Activated naive CD4-positive, alpha-beta T cell treated with anti-CD3 and anti-CD28 coated beads for 36 hours (primary cell): ENCODE measurements around the gene IGF2R. TPM values are rescaled to one million over a fixed set of nuclear protein-coding genes. Genes with fewer than 3 reads are reported as not detected.

Experiments
- CTCF ChIA-PET: fragments of 350-600 bp; sonication (Branson Sonifier 250); formaldehyde crosslinking; loops from one replicate; lab custom pipeline; 2021; ENCODE audit warnings: antibody characterized with exemption; lab: Charles Lee
- DNase-seq: peaks from one replicate; pipeline ENCODE4 v3.0.0-alpha.2; 2020
- H3K27ac Mint-ChIP-seq: one replicate; pipeline ENCODE4 v1.8.0; 2021; ENCODE audit warnings: mild to moderate bottlenecking, mixed read lengths
- H3K27me3 Mint-ChIP-seq: one replicate; pipeline ENCODE4 v1.8.0; 2021; ENCODE audit warnings: low read depth, mixed read lengths
- H3K36me3 Mint-ChIP-seq: one replicate; pipeline ENCODE4 v1.8.0; 2021; ENCODE audit warnings: low read depth, mixed read lengths
- H3K4me1 Mint-ChIP-seq: one replicate; pipeline ENCODE4 v1.8.0; 2021; ENCODE audit warnings: low read depth, mixed read lengths
- H3K4me3 Mint-ChIP-seq: one replicate; pipeline ENCODE4 v1.8.0; 2021; ENCODE audit warnings: mild to moderate bottlenecking, moderate library complexity, mixed read lengths
- H3K9me3 Mint-ChIP-seq: one replicate; pipeline ENCODE4 v1.8.0; 2021; ENCODE audit warnings: mixed read lengths
- intact Hi-C: fragments of 100-400 bp; cut with micrococcal nuclease; formaldehyde crosslinking; loops from one replicate; pipeline ENCODE4 v1.15.1; 2023
- total RNA-seq, 2 experiments: library from RNA; stranded (reverse); gene quantifications; one replicate each; pipeline ENCODE4 v1.2.3, GENCODE V29; 2021

Gene IGF2R
- total RNA-seq, 2 experiments from 2014 or later: 42.1 to 44.5 TPM

GRCh38 chr6:159970659-159971063 is 1.8 kb downstream of the IGF2R start:
- H3K9me3 Mint-ChIP-seq: no peaks in the 10 kb centered on the region
- intact Hi-C loops: loop anchor here (1.0 to 10.0 kb wide), 2 partner anchors 9 to 906 kb away; no protein-coding TSS in a partner anchor
- peaks cover 54% of the 10 kb centered on the region for H3K4me1 Mint-ChIP-seq
- peak overlapping the region; percentile 86 for H3K4me3 Mint-ChIP-seq
- H3K27ac Mint-ChIP-seq: peak overlapping the region; percentile 80
- DNase-seq: no peak
- H3K27me3 Mint-ChIP-seq: no peaks in the 10 kb centered on the region
- CTCF ChIA-PET: interaction anchor here (0.6 to 0.7 kb wide), 2 partner anchors 11 to 20 kb away, joined by 3 to 7 read pairs; no protein-coding TSS in a partner anchor
- no peaks in the 10 kb centered on the region for H3K36me3 Mint-ChIP-seq

- CTCF ChIA-PET: interaction anchor here (0.6 to 0.7 kb wide), 2 partner anchors 21 to 109 kb away, joined by 3 to 7 read pairs; no protein-coding TSS in a partner anchor
- H3K36me3 Mint-ChIP-seq: no peaks in the 10 kb centered on the region
- no peaks in the 10 kb centered on the region for H3K9me3 Mint-ChIP-seq
- peaks cover 60% of the 10 kb centered on the region for H3K4me1 Mint-ChIP-seq
- H3K4me3 Mint-ChIP-seq: peak overlapping the region; percentile 0
- no peak for DNase-seq
- no peaks in the 10 kb centered on the region for H3K27me3 Mint-ChIP-seq
- no peak overlapping the region for H3K27ac Mint-ChIP-seq
- intact Hi-C loops: loop anchor here (10.0 kb wide), 1 partner anchor 907 kb away; no protein-coding TSS in a partner anchor
These were observed 2.7 kb downstream of the IGF2R start for GRCh38 chr6:159971341-159972178.

GRCh38 chr6:159972506-159973268 is 3.8 kb downstream of the IGF2R start:
- H3K4me3 Mint-ChIP-seq: no peak overlapping the region

GRCh38 chr6:159973406-159973805 is 4.5 kb downstream of the IGF2R start:
- H3K4me1 Mint-ChIP-seq: peaks cover 75% of the 10 kb centered on the region
- no peak overlapping the region for H3K4me3 Mint-ChIP-seq
- no peaks in the 10 kb centered on the region for H3K36me3 Mint-ChIP-seq
- DNase-seq: no peak
- CTCF ChIA-PET: interaction anchor here (0.7 to 1.4 kb wide), 4 partner anchors 10 to 14 kb away, joined by 3 to 6 read pairs (median 3); no protein-coding TSS in a partner anchor
- no peaks in the 10 kb centered on the region for H3K9me3 Mint-ChIP-seq
- intact Hi-C loops: loop anchor here (10.0 kb wide), 1 partner anchor 909 kb away; no protein-coding TSS in a partner anchor
- H3K27ac Mint-ChIP-seq: peak overlapping the region; percentile 82
- H3K27me3 Mint-ChIP-seq: no peaks in the 10 kb centered on the region

More at GRCh38 chr6:159972506-159973268, 3.8 kb downstream of the IGF2R start:
- Mint-ChIP-seq H3K9me3 (no peaks in the 10 kb centered on the region), H3K27me3 (no peaks in the 10 kb centered on the region), H3K4me1 (peaks cover 72% of the 10 kb centered on the region), H3K36me3 (no peaks in the 10 kb centered on the region), H3K27ac (peak overlapping the region; percentile 54)
- intact Hi-C loops: loop anchor here (10.0 kb wide), 1 partner anchor 908 kb away; no protein-coding TSS in a partner anchor
- DNase-seq: no peak
- CTCF ChIA-PET: no interaction called here

- H3K4me3 Mint-ChIP-seq: no peak overlapping the region
- CTCF ChIA-PET: interaction anchor here (0.7 to 1.4 kb wide), 5 partner anchors 10 to 164 kb away, joined by 3 to 6 read pairs (median 3); no protein-coding TSS in a partner anchor
- intact Hi-C loops: loop anchor here (1.0 to 10.0 kb wide), 2 partner anchors 8 to 909 kb away; no protein-coding TSS in a partner anchor
- no peaks in the 10 kb centered on the region for H3K36me3 Mint-ChIP-seq
- peak; percentile 49 for DNase-seq
- H3K9me3 Mint-ChIP-seq: no peaks in the 10 kb centered on the region
- H3K27me3 Mint-ChIP-seq: no peaks in the 10 kb centered on the region
- H3K4me1 Mint-ChIP-seq: peaks cover 80% of the 10 kb centered on the region
- H3K27ac Mint-ChIP-seq: peak overlapping the region; percentile 82
These were observed 5.1 kb downstream of the IGF2R start for GRCh38 chr6:159973951-159974350.

GRCh38 chr6:159974932-159975331 is 6.0 kb downstream of the IGF2R start:
- Mint-ChIP-seq H3K9me3 (no peaks in the 10 kb centered on the region), H3K4me3 (no peak overlapping the region)
- CTCF ChIA-PET: interaction anchor here (0.9 to 1.9 kb wide), 2 partner anchors 41 to 163 kb away, joined by 3 to 8 read pairs; no protein-coding TSS in a partner anchor

GRCh38 chr6:159976686-159977254 is 7.9 kb downstream of the IGF2R start:
- DNase-seq: no peak
- Mint-ChIP-seq H3K27ac (peak overlapping the region; percentile 98), H3K36me3 (peaks cover 3% of the 10 kb centered on the region), H3K4me3 (peak overlapping the region; percentile 10), H3K4me1 (peaks cover 92% of the 10 kb centered on the region), H3K27me3 (no peaks in the 10 kb centered on the region), H3K9me3 (no peaks in the 10 kb centered on the region)
- CTCF ChIA-PET: interaction anchor here (0.6 to 1.9 kb wide), 3 partner anchors 13 to 129 kb away, joined by 3 to 8 read pairs (median 3); no protein-coding TSS in a partner anchor
- intact Hi-C loops: loop anchor here (5.0 to 10.0 kb wide), 3 partner anchors 912 to 1324 kb away; partner anchors contain the start of gene SYTL3

More at GRCh38 chr6:159974932-159975331, 6.0 kb downstream of the IGF2R start:
- H3K4me1 Mint-ChIP-seq: peaks cover 90% of the 10 kb centered on the region
- H3K27ac Mint-ChIP-seq: peak overlapping the region; percentile 82
- no peaks in the 10 kb centered on the region for H3K27me3 Mint-ChIP-seq
- intact Hi-C loops: loop anchor here (1.0 to 10.0 kb wide), 4 partner anchors 7 to 1323 kb away; partner anchors contain the start of gene SYTL3
- DNase-seq: no peak
- peaks cover 3% of the 10 kb centered on the region for H3K36me3 Mint-ChIP-seq

- intact Hi-C loops: loop anchor here (5.0 to 10.0 kb wide), 3 partner anchors 913 to 1325 kb away; partner anchors contain the start of gene SYTL3
- no peaks in the 10 kb centered on the region for H3K9me3 Mint-ChIP-seq
- peaks cover 3% of the 10 kb centered on the region for H3K36me3 Mint-ChIP-seq
- no peak for DNase-seq
- peaks cover 95% of the 10 kb centered on the region for H3K4me1 Mint-ChIP-seq
- CTCF ChIA-PET: interaction anchor here (0.6 to 0.7 kb wide), 2 partner anchors 12 to 128 kb away, joined by 3 read pairs; no protein-coding TSS in a partner anchor
- peak overlapping the region; percentile 98 for H3K27ac Mint-ChIP-seq
- H3K4me3 Mint-ChIP-seq: peak overlapping the region; percentile 10
- no peaks in the 10 kb centered on the region for H3K27me3 Mint-ChIP-seq
These were observed 8.5 kb downstream of the IGF2R start for GRCh38 chr6:159977255-159977903.

GRCh38 chr6:159977904-159978268 is 9.0 kb downstream of the IGF2R start:
- intact Hi-C loops: loop anchor here (2.0 to 10.0 kb wide), 6 partner anchors 251 to 1326 kb away; partner anchors contain the start of genes SOD2, SYTL3 and WTAP
- no peak for DNase-seq
- Mint-ChIP-seq H3K36me3 (peaks cover 3% of the 10 kb centered on the region), H3K4me1 (peaks cover 95% of the 10 kb centered on the region), H3K27me3 (no peaks in the 10 kb centered on the region), H3K27ac (peak overlapping the region; percentile 98), H3K9me3 (no peaks in the 10 kb centered on the region), H3K4me3 (peak overlapping the region; percentile 13)
- CTCF ChIA-PET: interaction anchor here (1.2 kb wide), 1 partner anchor 38 kb away, joined by 6 read pairs; no protein-coding TSS in a partner anchor

GRCh38 chr6:159978291-159979135 is 9.6 kb downstream of the IGF2R start:
- Mint-ChIP-seq H3K36me3 (peaks cover 3% of the 10 kb centered on the region), H3K4me1 (peaks cover 95% of the 10 kb centered on the region), H3K27ac (peak overlapping the region; percentile 98), H3K9me3 (no peaks in the 10 kb centered on the region), H3K27me3 (no peaks in the 10 kb centered on the region), H3K4me3 (peak overlapping the region; percentile 65)
- intact Hi-C loops: loop anchor here (1.0 to 10.0 kb wide), 9 partner anchors 8 to 1326 kb away; partner anchors contain the start of genes SOD2, SYTL3 and WTAP
- DNase-seq: peak; percentile 77
- CTCF ChIA-PET: interaction anchor here (0.6 to 1.2 kb wide), 5 partner anchors 8 to 37 kb away, joined by 3 to 6 read pairs (median 3); no protein-coding TSS in a partner anchor
